Breast epithelium (tissue), 3 donors: Measurements from ENCODE around the gene NBPF20.
"Not testable (repeated sequence)": the region's sequence is repeated elsewhere in the genome, so short reads cannot be mapped to it uniquely, and the experiment has no call there.

Experiments used
- POLR2A ChIP-seq: fragments of 450-650 bp; IDR thresholded peaks from one replicate; pipeline ENCODE4 v1.6.1; 2016; ENCODE audit warnings: antibody characterized with exemption, mild to moderate bottlenecking, moderate library complexity
- TF ChIP-seq, protein P1 (sequence below), 3 donors: fragments of 450-650 bp; IDR thresholded peaks; one replicate each; pipeline ENCODE4 v1.5.1; 2016 to 2017; ENCODE audit warnings: antibody characterized with exemption in 3 of 3, mild to moderate bottlenecking in 3 of 3, moderate library complexity in 3 of 3

DNA sequence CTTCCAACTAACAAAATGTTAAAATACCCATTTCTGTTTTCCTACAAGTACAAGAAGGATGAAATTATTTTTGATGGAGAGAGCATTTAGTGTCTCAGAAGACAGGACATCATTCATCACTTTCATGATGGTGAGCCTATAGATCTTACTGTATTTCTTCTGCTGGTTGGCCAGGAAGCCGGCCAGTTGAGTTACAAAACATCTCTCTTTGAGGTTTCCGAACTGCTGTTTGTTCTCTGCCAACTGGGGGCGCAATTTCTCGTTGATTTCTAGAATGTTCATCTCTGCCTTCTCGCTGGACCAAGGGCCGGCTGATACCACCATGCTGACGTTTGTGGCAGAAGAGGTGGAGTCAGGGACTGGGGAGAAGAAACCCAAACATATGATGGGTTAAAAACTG lies 20.5 kb downstream of the NBPF20 start:
- TF ChIP-seq, protein P1, sequence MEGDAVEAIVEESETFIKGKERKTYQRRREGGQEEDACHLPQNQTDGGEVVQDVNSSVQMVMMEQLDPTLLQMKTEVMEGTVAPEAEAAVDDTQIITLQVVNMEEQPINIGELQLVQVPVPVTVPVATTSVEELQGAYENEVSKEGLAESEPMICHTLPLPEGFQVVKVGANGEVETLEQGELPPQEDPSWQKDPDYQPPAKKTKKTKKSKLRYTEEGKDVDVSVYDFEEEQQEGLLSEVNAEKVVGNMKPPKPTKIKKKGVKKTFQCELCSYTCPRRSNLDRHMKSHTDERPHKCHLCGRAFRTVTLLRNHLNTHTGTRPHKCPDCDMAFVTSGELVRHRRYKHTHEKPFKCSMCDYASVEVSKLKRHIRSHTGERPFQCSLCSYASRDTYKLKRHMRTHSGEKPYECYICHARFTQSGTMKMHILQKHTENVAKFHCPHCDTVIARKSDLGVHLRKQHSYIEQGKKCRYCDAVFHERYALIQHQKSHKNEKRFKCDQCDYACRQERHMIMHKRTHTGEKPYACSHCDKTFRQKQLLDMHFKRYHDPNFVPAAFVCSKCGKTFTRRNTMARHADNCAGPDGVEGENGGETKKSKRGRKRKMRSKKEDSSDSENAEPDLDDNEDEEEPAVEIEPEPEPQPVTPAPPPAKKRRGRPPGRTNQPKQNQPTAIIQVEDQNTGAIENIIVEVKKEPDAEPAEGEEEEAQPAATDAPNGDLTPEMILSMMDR (IDR thresholded peaks at IDR 0.05): not testable (repeated sequence)
- not testable (repeated sequence) for TF ChIP-seq POLR2A
